K562 (cell line): ENCODE results near the gene SYNRG. TPM values are rescaled to one million over a fixed set of nuclear protein-coding genes. Genes with fewer than 3 reads are reported as not detected.

ENCODE experiments used
- ASH1L ChIP-seq: fragments of 450-650 bp; IDR thresholded peaks from 2 replicates; pipeline ENCODE4 v1.6.1; 2018; ENCODE audit warnings: borderline replicate concordance, mild to moderate bottlenecking, low read depth; ENCODE audit not compliant: partially characterized antibody
- BRF1 ChIP-seq: IDR thresholded peaks from 3 replicates; pipeline ENCODE4 v1.6.1; 2011; ENCODE audit warnings: borderline replicate concordance, mild to moderate bottlenecking; ENCODE audit not compliant: insufficient read length; ENCODE audit errors: extremely low read depth
- L3MBTL2 ChIP-seq: fragments of 450-650 bp; IDR thresholded peaks from 2 replicates; pipeline ENCODE4 v1.6.1; 2016; ENCODE audit warnings: mild to moderate bottlenecking, moderate library complexity
- MAX ChIP-seq: sonication (generic); formaldehyde crosslinking; IDR thresholded peaks from 2 replicates; pipeline ENCODE4 v1.9.0; 2022; ENCODE audit warnings: mild to moderate bottlenecking, missing genetic modification reagents
- MBD2 ChIP-seq: sonication (generic); IDR thresholded peaks from 2 replicates; pipeline ENCODE4 v1.6.1; 2016; ENCODE audit warnings: low read depth, borderline replicate concordance
- PATZ1 ChIP-seq: fragments of 250-450 bp; sonication (Bioruptor Pico); IDR thresholded peaks from 2 replicates; pipeline ENCODE4 v1.5.0; 2020; ENCODE audit warnings: mild to moderate bottlenecking, borderline replicate concordance
- POLR2H ChIP-seq: IDR thresholded peaks from 2 replicates; pipeline ENCODE4 v1.6.1; 2016; ENCODE audit warnings: missing genetic modification characterization, low read depth, mild to moderate bottlenecking, control low read depth, missing compliant biosample characterization, moderate library complexity
- RFX5 ChIP-seq: IDR thresholded peaks from 2 replicates; pipeline ENCODE4 v1.6.1; 2011; ENCODE audit warnings: low read depth, mild to moderate bottlenecking, improper control_type of control experiment, low read length
- SMAD1 ChIP-seq: fragments of 150-350 bp; IDR thresholded peaks from 2 replicates; pipeline ENCODE4 v1.6.1; 2014; ENCODE audit warnings: low read length, low read depth; ENCODE audit not compliant: partially characterized antibody
- SMAD2 ChIP-seq: fragments of 150-350 bp; IDR thresholded peaks from 2 replicates; pipeline ENCODE4 v1.6.1; 2014; ENCODE audit warnings: low read depth, mild to moderate bottlenecking, low read length
- WHSC1 ChIP-seq: IDR thresholded peaks from one replicate; pipeline ENCODE4 v1.6.1; 2012; ENCODE audit warnings: low read length, control low read depth, inconsistent platforms
- ZC3H4 ChIP-seq: sonication (generic); formaldehyde crosslinking; IDR thresholded peaks from 2 replicates; pipeline ENCODE4 v1.9.0; 2021; ENCODE audit warnings: missing genetic modification reagents, borderline replicate concordance
- ZNF224 ChIP-seq: sonication (generic); formaldehyde crosslinking; IDR thresholded peaks from 2 replicates; pipeline ENCODE4 v1.8.0; 2022; ENCODE audit warnings: mild to moderate bottlenecking, missing genetic modification reagents
- ZNF609 ChIP-seq: sonication (generic); formaldehyde crosslinking; IDR thresholded peaks from 2 replicates; pipeline ENCODE4 v1.8.1; 2023; ENCODE audit warnings: missing genetic modification reagents, mild to moderate bottlenecking, borderline replicate concordance
- ZNF644 ChIP-seq: fragments of 200-800 bp; sonication (Bioruptor generic); IDR thresholded peaks from 2 replicates; pipeline ENCODE4 v1.6.1; 2016; ENCODE audit warnings: low read depth, missing genetic modification characterization, missing compliant biosample characterization
- ZNF695 ChIP-seq: fragments of 450-650 bp; formaldehyde crosslinking; IDR thresholded peaks from 2 replicates; pipeline ENCODE4 v1.4.0; 2020; ENCODE audit warnings: mild to moderate bottlenecking, moderate library complexity
- polyA plus RNA-seq, 8 experiments: library from polyadenylated mRNA; depleted of rRNA in 4 of 8; stranded (reverse) in 5 of 8; unstranded in 3 of 8; fragments of >200 nt; fragmentation: Nextera tagmentation in 2 of 8; fragmentation: Illumina TruSeq in 1 of 8; extraction: Ambion mirVana in 2 of 8; extraction: Trizol in 1 of 8; gene quantifications; 2 replicates each; pipeline versions ENCODE4 v1.2.1 to v1.2.3, GENCODE V29; 2011 to 2014; ENCODE audit warnings: inconsistent platforms in 1 of 8, missing spikeins in 1 of 8
- total RNA-seq, 7 experiments: library from RNA; depleted of rRNA in 6 of 7; stranded (reverse); fragments of >200 nt in 6 of 7; fragmentation: Illumina TruSeq in 2 of 7; extraction: Trizol in 2 of 7; gene quantifications; 2 replicates each; pipeline versions ENCODE4 v1.2.1 to v1.2.3, GENCODE V29; 2011 to 2021; ENCODE audit warnings: low replicate concordance in 1 of 7
- TF ChIP-seq, protein P1 (sequence below): fragments of 250-450 bp; sonication (Bioruptor Pico); IDR thresholded peaks from 2 replicates; pipeline ENCODE4 v1.8.0; 2021; ENCODE audit warnings: moderate library complexity, mild to moderate bottlenecking, inconsistent platforms
- TF ChIP-seq, protein P2 (sequence below): sonication (generic); formaldehyde crosslinking; IDR thresholded peaks from 2 replicates; pipeline ENCODE4 v1.8.0; 2022; ENCODE audit warnings: mild to moderate bottlenecking, missing genetic modification reagents

SYNRG gene
- total and polyA plus RNA-seq, 9 of the 15 experiments (the other 6 are each of a cell fraction or from before 2014, with no cell fraction given), result 2.9 to 28.2 (median 15.1) TPM

DNA sequence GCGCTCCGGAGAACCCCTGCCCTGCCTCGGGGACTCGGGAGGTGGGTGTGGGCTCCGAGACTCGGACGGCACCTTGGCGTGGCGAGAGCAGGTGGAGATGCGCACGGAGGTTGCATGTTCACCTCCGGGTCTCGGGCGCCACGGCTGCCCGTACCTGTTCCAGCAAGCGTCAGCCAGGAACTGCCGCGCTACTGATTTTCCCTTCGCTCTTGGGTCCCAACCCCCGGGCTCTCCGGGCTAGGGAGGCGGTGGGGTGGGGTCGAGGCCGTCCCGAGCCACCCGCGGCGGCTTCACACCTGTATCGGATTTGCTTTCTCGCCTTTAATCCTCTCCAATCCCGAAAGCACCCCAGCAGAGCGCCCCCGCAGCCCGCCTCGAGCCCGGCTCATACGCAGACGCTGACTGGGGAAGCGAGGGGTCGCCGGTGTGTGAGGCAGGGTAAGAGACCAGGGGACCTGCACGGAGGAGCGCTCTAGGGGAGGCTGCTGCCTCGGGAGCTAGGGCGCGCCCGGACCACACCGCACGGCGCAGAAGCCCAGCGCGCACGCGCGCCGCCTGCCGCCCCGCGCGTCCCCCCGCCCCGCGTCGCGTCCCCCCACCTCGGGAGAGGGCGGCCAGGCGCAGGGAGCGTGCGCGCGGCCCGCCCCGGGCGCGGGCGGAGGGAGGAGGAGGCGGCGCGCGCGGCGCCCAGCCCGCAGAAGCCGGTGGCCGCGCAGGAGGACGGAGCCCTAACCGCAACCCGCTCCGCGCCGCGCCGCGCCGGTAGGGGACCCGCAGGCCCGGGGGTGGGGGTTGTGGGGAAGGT, 119.8 kb downstream of the SYNRG start, which contains the start of gene DUSP14 (continued):
- TF ChIP-seq WHSC1 (no peak), PATZ1 (CRISPR knock-in tag) (no peak), ZNF609 (no peak), SMAD1 (no peak), SMAD2 (no peak), ZC3H4 (CRISPR knock-in tag) (no peak), L3MBTL2 (peak; percentile 67), BRF1 (no peak), POLR2H (tag) (peak; percentile 49), ZNF695 (CRISPR knock-in tag) (no peak), MBD2 (no peak), RFX5 (no peak), ZNF644 (no peak), MAX (CRISPR knock-in tag) (peak; percentile 52; the same call in 1 of the 2 replicates), ZNF224 (CRISPR knock-in tag) (no peak), ASH1L (no peak)
- TF ChIP-seq, protein P1, sequence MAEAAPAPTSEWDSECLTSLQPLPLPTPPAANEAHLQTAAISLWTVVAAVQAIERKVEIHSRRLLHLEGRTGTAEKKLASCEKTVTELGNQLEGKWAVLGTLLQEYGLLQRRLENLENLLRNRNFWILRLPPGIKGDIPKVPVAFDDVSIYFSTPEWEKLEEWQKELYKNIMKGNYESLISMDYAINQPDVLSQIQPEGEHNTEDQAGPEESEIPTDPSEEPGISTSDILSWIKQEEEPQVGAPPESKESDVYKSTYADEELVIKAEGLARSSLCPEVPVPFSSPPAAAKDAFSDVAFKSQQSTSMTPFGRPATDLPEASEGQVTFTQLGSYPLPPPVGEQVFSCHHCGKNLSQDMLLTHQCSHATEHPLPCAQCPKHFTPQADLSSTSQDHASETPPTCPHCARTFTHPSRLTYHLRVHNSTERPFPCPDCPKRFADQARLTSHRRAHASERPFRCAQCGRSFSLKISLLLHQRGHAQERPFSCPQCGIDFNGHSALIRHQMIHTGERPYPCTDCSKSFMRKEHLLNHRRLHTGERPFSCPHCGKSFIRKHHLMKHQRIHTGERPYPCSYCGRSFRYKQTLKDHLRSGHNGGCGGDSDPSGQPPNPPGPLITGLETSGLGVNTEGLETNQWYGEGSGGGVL (CRISPR knock-in tag), result no peak
- TF ChIP-seq, protein P2, sequence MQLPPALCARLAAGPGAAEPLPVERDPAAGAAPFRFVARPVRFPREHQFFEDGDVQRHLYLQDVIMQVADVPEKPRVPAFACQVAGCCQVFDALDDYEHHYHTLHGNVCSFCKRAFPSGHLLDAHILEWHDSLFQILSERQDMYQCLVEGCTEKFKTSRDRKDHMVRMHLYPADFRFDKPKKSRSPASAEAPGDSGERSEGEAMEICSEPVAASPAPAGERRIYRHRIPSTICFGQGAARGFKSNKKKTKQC (CRISPR knock-in tag), result no peak
